OCI-LY1 (cell line): ENCODE data around the gene HPS6.

Experiments
- H2AFZ ChIP-seq: fragments of 200-600 bp; sonication (generic), shearing (Covaris generic); 2 replicates; pipeline ENCODE4 v1.6.0; 2014; ENCODE audit warnings: antibody characterized with exemption, mild to moderate bottlenecking, low read length
- H3F3A ChIP-seq: fragments of 200-600 bp; sonication (generic), shearing (Covaris generic); 2 replicates; pipeline ENCODE4 v1.6.0; 2014; ENCODE audit warnings: mild to moderate bottlenecking, antibody characterized with exemption, low read length, moderate library complexity; ENCODE audit not compliant: insufficient read depth
- H3K27ac ChIP-seq: fragments of 200-600 bp; sonication (generic); 2 replicates; pipeline ENCODE4 v1.5.1; 2014; ENCODE audit warnings: low read length, mixed run types, mild to moderate bottlenecking, low read depth; ENCODE audit not compliant: poor library complexity, severe bottlenecking
- H3K27me3 ChIP-seq: fragments of 200-600 bp; sonication (generic); 2 replicates; pipeline ENCODE4 v1.6.0; 2014; ENCODE audit warnings: antibody characterized with exemption, mild to moderate bottlenecking, low read length, moderate library complexity; ENCODE audit not compliant: insufficient read depth
- H3K36me3 ChIP-seq: fragments of 200-600 bp; sonication (generic); 2 replicates; pipeline ENCODE4 v1.6.1; 2014; ENCODE audit warnings: mild to moderate bottlenecking, antibody characterized with exemption, low read length, moderate library complexity, mixed read lengths; ENCODE audit not compliant: insufficient read depth
- H3K4me1 ChIP-seq: fragments of 200-600 bp; sonication (generic); 2 replicates; pipeline ENCODE4 v1.5.1; 2014; ENCODE audit warnings: mild to moderate bottlenecking, low read length, moderate library complexity; ENCODE audit not compliant: insufficient read depth, severe bottlenecking
- H3K4me2 ChIP-seq: fragments of 200-600 bp; sonication (generic), shearing (Covaris generic); 2 replicates; pipeline ENCODE4 v1.6.1; 2014; ENCODE audit warnings: low read length
- H3K4me3 ChIP-seq: fragments of 200-600 bp; sonication (generic); 2 replicates; pipeline ENCODE4 v1.5.1; 2014; ENCODE audit warnings: low read length, low read depth, mild to moderate bottlenecking, mixed read lengths; ENCODE audit not compliant: poor library complexity, severe bottlenecking
- H3K79me2 ChIP-seq: fragments of 200-600 bp; shearing (Covaris generic); 2 replicates; pipeline ENCODE4 v1.6.1; 2016; ENCODE audit warnings: mixed run types, low read length, mixed read lengths; ENCODE audit not compliant: insufficient read depth
- H3K9ac ChIP-seq: fragments of 200-600 bp; sonication (generic), shearing (Covaris generic); 2 replicates; pipeline ENCODE4 v1.6.1; 2014; ENCODE audit warnings: mild to moderate bottlenecking, low read length, mixed read lengths
- H3K9me2 ChIP-seq: fragments of 200-600 bp; sonication (generic), shearing (Covaris generic); 2 replicates; pipeline ENCODE4 v1.6.1; 2014; ENCODE audit warnings: low read depth, mild to moderate bottlenecking, low read length, mixed read lengths
- H3K9me3 ChIP-seq: fragments of 200-600 bp; shearing (Covaris generic); 2 replicates; pipeline ENCODE4 v1.6.1; 2014; ENCODE audit warnings: low read length, mixed read lengths
- H4K20me1 ChIP-seq: fragments of 200-600 bp; sonication (generic), shearing (Covaris generic); 2 replicates; pipeline ENCODE4 v1.6.0; 2016; ENCODE audit warnings: mild to moderate bottlenecking, low read length; ENCODE audit not compliant: insufficient read depth
- CTCF ChIP-seq: fragments of 200-600 bp; sonication (generic), shearing (Covaris generic); IDR thresholded peaks from 2 replicates; pipeline ENCODE4 v1.5.1; 2017; ENCODE audit warnings: mild to moderate bottlenecking, antibody characterized with exemption, low read length, moderate library complexity, mixed read lengths
- EZH2 ChIP-seq: fragments of 200-600 bp; sonication (generic), shearing (Covaris generic); IDR thresholded peaks from 2 replicates; pipeline ENCODE4 v1.8.0; 2017; ENCODE audit warnings: borderline replicate concordance, mixed run types, mild to moderate bottlenecking, antibody characterized with exemption, low read length, moderate library complexity, mixed read lengths

The HPS6 gene

GRCh38 chr10:102068216-102068615, 3.1 kb downstream of the HPS6 start:
- no peaks in the 10 kb centered on the region for H3F3A ChIP-seq
- no peaks in the 10 kb centered on the region for H3K27me3 ChIP-seq
- H3K4me3 ChIP-seq: no peak overlapping the region
- H3K79me2 ChIP-seq: no peaks in the 10 kb centered on the region
- H3K4me1 ChIP-seq: peaks cover 7% of the 10 kb centered on the region
- no peaks in the 10 kb centered on the region for H3K9me2 ChIP-seq
- no peak overlapping the region for H2AFZ ChIP-seq
- no peak overlapping the region for H3K9ac ChIP-seq
- H4K20me1 ChIP-seq: no peaks in the 10 kb centered on the region
- H3K27ac ChIP-seq: no peak overlapping the region
- H3K4me2 ChIP-seq: no peak overlapping the region
- no peaks in the 10 kb centered on the region for H3K9me3 ChIP-seq
- TF ChIP-seq CTCF: no peak
- no peak for TF ChIP-seq EZH2
- H3K36me3 ChIP-seq: no peaks in the 10 kb centered on the region

- no peaks in the 10 kb centered on the region for H3K27me3 ChIP-seq
- no peaks in the 10 kb centered on the region for H3K9me2 ChIP-seq
- H3K27ac ChIP-seq: no peak overlapping the region
- H3K9me3 ChIP-seq: no peaks in the 10 kb centered on the region
- no peak overlapping the region for H2AFZ ChIP-seq
- no peaks in the 10 kb centered on the region for H3F3A ChIP-seq
- H3K4me2 ChIP-seq: no peak overlapping the region
- TF ChIP-seq EZH2 (no peak), CTCF (no peak)
- peaks cover 7% of the 10 kb centered on the region for H3K4me1 ChIP-seq
- no peaks in the 10 kb centered on the region for H3K79me2 ChIP-seq
- no peak overlapping the region for H3K9ac ChIP-seq
- H3K4me3 ChIP-seq: no peak overlapping the region
- no peaks in the 10 kb centered on the region for H4K20me1 ChIP-seq
- H3K36me3 ChIP-seq: no peaks in the 10 kb centered on the region
These were observed 3.9 kb downstream of the HPS6 start for GRCh38 chr10:102069071-102069470.

- TF ChIP-seq EZH2: no peak
- peak; percentile 71 for TF ChIP-seq CTCF
- no peak overlapping the region for H2AFZ ChIP-seq
- no peak overlapping the region for H3K9ac ChIP-seq
- no peaks in the 10 kb centered on the region for H3K9me2 ChIP-seq
- H3K4me3 ChIP-seq: no peak overlapping the region
- H3K4me2 ChIP-seq: no peak overlapping the region
- no peaks in the 10 kb centered on the region for H4K20me1 ChIP-seq
- H3F3A ChIP-seq: no peaks in the 10 kb centered on the region
- H3K4me1 ChIP-seq: no peaks in the 10 kb centered on the region
- no peaks in the 10 kb centered on the region for H3K79me2 ChIP-seq
- no peaks in the 10 kb centered on the region for H3K9me3 ChIP-seq
- H3K27me3 ChIP-seq: no peaks in the 10 kb centered on the region
- no peak overlapping the region for H3K27ac ChIP-seq
- H3K36me3 ChIP-seq: no peaks in the 10 kb centered on the region
These were observed 7.8 kb downstream of the HPS6 start for GRCh38 chr10:102072673-102073527.
